ENCODE data around the gene SNX9. TPM values are rescaled to one million over a fixed set of nuclear protein-coding genes. Genes with fewer than 3 reads are reported as not detected.

SNX9 gene
- total and polyA plus RNA-seq, 7 donors = 42.6 to 72.6 (median 63.0) TPM

DNA sequence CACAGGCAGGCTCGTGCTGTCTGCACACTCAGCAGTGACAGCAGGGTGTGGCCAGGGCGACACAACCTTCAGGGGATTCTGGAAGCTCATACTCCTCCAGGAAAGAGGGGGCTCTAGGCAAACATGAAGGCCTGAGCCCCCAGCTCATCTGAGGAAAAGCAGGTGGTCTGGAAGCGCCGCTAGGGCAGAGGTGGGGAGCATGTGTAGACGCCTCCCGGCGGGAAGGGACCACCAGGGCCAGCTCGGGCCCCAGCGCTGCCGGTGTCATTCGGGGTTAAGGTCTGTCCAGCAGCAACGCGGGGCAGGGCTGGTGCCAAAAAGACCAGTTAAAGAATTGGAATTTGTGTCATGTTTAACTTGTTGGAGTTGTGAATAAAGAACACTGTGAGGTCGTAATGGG, 119.3 kb downstream of the SNX9 start:
- H3K4me3 ChIP-seq = no peak overlapping the region
- peaks cover 12 to 81% (median 57%) of the 10 kb centered on the region in 4 donors for H3K36me3 ChIP-seq
- no peaks in the 10 kb centered on the region for H3K4me1 ChIP-seq
- DNase-seq = no peak
- TF ChIP-seq POLR2A (IDR thresholded peaks at IDR 0.05) = no peak
- TF ChIP-seq EP300 (IDR thresholded peaks at IDR 0.05) = no peak
- TF ChIP-seq, protein P1, sequence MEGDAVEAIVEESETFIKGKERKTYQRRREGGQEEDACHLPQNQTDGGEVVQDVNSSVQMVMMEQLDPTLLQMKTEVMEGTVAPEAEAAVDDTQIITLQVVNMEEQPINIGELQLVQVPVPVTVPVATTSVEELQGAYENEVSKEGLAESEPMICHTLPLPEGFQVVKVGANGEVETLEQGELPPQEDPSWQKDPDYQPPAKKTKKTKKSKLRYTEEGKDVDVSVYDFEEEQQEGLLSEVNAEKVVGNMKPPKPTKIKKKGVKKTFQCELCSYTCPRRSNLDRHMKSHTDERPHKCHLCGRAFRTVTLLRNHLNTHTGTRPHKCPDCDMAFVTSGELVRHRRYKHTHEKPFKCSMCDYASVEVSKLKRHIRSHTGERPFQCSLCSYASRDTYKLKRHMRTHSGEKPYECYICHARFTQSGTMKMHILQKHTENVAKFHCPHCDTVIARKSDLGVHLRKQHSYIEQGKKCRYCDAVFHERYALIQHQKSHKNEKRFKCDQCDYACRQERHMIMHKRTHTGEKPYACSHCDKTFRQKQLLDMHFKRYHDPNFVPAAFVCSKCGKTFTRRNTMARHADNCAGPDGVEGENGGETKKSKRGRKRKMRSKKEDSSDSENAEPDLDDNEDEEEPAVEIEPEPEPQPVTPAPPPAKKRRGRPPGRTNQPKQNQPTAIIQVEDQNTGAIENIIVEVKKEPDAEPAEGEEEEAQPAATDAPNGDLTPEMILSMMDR (IDR thresholded peaks at IDR 0.05) = no peak
- no peak for TF ChIP-seq POLR2AphosphoS5 (IDR thresholded peaks at IDR 0.05)
- no peak overlapping the region for H3K27ac ChIP-seq
- 89 to 91% methylated on average over 14 of the region's 14 CpGs for WGBS, 2 donors
- no peaks in the 10 kb centered on the region for H3K9me3 ChIP-seq
- H3K27me3 ChIP-seq = no peaks in the 10 kb centered on the region
- intact Hi-C loops (cut with DNase I) = loop anchor here (10.0 kb wide), 1 partner anchor 628 kb away; no protein-coding TSS in a partner anchor

DNA sequence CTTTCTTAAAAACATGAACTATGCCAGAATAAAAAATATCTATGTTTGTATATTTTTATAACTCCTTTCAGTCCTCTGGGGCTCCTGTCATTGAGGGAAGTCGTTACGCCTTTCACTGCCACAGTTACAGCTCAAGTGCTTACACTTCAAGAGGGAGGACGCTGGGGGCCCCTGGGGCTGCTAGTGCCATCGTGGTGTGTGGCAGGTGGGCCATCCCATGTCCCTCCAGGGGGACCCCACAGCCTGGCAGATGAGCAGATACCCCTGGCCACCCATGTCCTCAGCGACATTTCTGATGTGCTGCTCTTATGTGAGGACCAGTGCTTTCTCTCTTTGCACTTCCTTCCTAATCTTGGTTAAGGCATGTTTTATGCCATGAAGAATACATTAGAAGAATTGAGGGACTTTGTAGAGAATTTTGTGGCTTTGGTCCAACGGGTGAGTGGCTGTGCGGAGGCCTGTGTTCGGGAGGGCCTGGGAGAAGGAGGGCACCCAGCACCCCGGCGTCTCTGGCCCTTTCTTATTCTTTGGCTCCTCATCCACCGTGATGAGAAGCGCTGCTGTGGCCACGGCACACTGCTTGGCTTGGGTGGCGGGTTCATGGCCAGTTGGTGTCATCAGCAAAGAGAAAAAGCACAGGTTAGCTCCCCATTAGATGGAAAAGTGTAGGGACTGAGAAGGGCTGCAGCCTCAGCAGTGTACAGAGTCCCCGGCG, 120.4 kb downstream of the SNX9 start:
- intact Hi-C loops (cut with DNase I) = loop anchor here (10.0 kb wide), 1 partner anchor 629 kb away; no protein-coding TSS in a partner anchor
- Histone ChIP-seq H3K4me1 (no peaks in the 10 kb centered on the region), H3K36me3 (peaks cover 12 to 71% (median 56%) of the 10 kb centered on the region in 4 donors), H3K9me3 (no peaks in the 10 kb centered on the region), H3K27ac (no peak overlapping the region), H3K4me3 (no peak overlapping the region), H3K27me3 (no peaks in the 10 kb centered on the region)
- WGBS, 2 donors = 92 to 93% methylated on average over 16 of the region's 16 CpGs
- TF ChIP-seq POLR2A (IDR thresholded peaks at IDR 0.05) (no peak), POLR2AphosphoS5 (IDR thresholded peaks at IDR 0.05) (no peak), EP300 (IDR thresholded peaks at IDR 0.05) (no peak)
- TF ChIP-seq, protein P1 (IDR thresholded peaks at IDR 0.05) = no peak
- no peak for DNase-seq

DNA sequence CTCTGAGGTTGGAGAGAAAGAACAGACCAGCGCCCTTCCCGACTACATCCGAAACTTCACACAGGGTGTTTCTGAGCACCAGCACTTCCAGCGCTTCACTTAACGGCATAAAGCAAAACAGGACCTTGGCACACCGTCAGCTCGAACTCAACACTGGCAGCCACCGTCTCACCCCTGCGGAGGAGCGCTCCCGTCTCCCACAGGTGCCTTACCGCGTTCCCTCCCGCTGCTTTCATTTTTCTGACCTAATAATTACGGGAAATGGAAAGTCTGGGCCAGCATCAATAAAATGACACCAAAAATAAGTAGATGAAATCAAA, 120.9 kb downstream of the SNX9 start:
- no peak for DNase-seq
- peaks cover 12 to 65% (median 51%) of the 10 kb centered on the region in 4 donors for H3K36me3 ChIP-seq
- TF ChIP-seq POLR2AphosphoS5 (IDR thresholded peaks at IDR 0.05) = no peak
- H3K9me3 ChIP-seq = no peaks in the 10 kb centered on the region
- H3K27me3 ChIP-seq = no peaks in the 10 kb centered on the region
- intact Hi-C loops (cut with DNase I) = loop anchor here (10.0 kb wide), 1 partner anchor 629 kb away; no protein-coding TSS in a partner anchor
- H3K4me1 ChIP-seq = no peaks in the 10 kb centered on the region
- WGBS, 2 donors = 97% methylated on average over 15 of the region's 15 CpGs
- no peak overlapping the region for H3K27ac ChIP-seq
- H3K4me3 ChIP-seq = no peak overlapping the region

DNA sequence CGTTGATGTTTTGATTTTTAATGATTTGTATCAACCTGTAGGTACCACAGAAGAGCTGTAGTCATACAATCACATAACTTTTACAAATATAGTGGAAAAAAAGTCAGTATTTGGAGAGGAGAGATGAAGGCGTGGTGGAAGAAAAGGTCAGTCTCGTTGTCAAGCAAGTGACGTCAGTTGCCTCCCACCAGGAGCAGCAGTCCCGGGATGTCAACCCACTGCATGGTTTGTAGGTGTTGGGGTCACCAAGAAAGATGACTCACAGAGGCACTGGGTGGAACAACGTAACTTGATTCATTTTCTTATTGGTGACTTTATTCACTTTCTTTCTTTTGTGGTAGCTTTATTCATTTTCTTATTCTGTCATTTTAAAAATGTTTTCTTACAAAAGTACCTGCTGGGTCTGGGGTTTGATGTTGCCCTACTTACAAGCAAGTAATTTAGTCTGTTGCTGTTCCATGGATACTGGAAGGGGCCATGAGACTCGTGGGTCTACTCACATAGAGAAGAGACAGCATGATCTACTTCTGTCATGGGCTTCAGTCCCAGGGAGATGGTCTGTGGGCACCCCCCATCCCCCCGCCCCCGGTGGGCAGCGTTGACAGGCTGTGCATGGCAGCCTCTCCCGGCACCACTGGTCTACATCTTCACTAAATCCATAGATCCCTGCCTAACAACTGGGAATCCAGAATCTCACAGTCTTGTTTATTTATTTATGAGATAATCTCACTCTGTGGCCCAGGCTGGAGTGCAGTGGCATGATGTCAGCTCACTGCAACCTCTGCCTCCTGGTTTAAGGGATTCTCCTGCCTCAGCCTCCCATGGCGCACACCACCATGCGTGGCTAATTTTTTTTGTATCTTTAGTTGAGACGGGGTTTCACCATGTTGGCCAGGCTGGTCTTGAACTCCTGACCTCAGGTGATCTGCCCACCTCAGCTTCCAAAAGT, 122.2 kb downstream of the SNX9 start:
- 86 to 88% methylated on average over 14 of the region's 14 CpGs for WGBS, 2 donors
- H3K4me3 ChIP-seq = no peak overlapping the region
- H3K9me3 ChIP-seq = no peaks in the 10 kb centered on the region
- no peak overlapping the region for H3K27ac ChIP-seq
- peaks cover 12 to 52% (median 41%) of the 10 kb centered on the region in 4 donors for H3K36me3 ChIP-seq
- TF ChIP-seq, protein P1 (IDR thresholded peaks at IDR 0.05) = no peak
- TF ChIP-seq EP300 (IDR thresholded peaks at IDR 0.05) = no peak
- no peak for TF ChIP-seq POLR2AphosphoS5 (IDR thresholded peaks at IDR 0.05)
- TF ChIP-seq POLR2A (IDR thresholded peaks at IDR 0.05) = no peak
- DNase-seq = no peak
- no peaks in the 10 kb centered on the region for H3K4me1 ChIP-seq
- intact Hi-C loops (cut with DNase I) = loop anchor here (10.0 kb wide), 1 partner anchor 630 kb away; no protein-coding TSS in a partner anchor
- H3K27me3 ChIP-seq = no peaks in the 10 kb centered on the region
